Breast epithelium (tissue), 3 donors: ENCODE measurements around the gene GRIK3.

Source experiments
- POLR2A ChIP-seq: fragments of 450-650 bp; IDR thresholded peaks from one replicate; pipeline ENCODE4 v1.6.1; 2016; ENCODE audit warnings: antibody characterized with exemption, mild to moderate bottlenecking, moderate library complexity
- POLR2AphosphoS5 ChIP-seq, 3 donors: sonication (generic); formaldehyde crosslinking; IDR thresholded peaks; one replicate each; pipeline ENCODE4 v1.6.1; 2017; ENCODE audit warnings: antibody characterized with exemption in 3 of 3
- TF ChIP-seq, protein P1 (sequence below), 3 donors: fragments of 450-650 bp; IDR thresholded peaks; one replicate each; pipeline ENCODE4 v1.5.1; 2016 to 2017; ENCODE audit warnings: antibody characterized with exemption in 3 of 3, mild to moderate bottlenecking in 3 of 3, moderate library complexity in 3 of 3

DNA sequence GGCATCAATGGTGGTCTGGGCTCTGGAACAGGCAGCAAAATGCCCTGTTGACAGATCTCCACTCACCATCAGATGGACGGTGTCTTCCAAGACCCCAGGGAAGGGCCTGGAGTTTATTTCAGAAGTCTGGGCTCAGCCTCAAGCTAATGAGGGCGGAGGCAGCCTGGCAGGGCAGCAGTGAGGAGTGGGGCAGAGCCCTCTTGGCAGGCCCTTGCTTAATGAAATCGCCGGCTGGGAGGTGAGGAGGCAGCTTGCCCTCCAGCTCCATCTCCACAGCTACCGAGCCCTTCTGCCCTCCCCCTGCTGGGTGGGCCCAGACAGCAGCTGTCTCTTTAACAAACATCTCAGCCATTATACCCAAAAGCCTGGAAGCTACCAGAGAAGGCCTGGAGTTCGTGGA is 22.0 kb upstream of the GRIK3 start:
- TF ChIP-seq POLR2A (no peak), POLR2AphosphoS5 (IDR thresholded peaks at IDR 0.05) (no peak)
- TF ChIP-seq, protein P1, sequence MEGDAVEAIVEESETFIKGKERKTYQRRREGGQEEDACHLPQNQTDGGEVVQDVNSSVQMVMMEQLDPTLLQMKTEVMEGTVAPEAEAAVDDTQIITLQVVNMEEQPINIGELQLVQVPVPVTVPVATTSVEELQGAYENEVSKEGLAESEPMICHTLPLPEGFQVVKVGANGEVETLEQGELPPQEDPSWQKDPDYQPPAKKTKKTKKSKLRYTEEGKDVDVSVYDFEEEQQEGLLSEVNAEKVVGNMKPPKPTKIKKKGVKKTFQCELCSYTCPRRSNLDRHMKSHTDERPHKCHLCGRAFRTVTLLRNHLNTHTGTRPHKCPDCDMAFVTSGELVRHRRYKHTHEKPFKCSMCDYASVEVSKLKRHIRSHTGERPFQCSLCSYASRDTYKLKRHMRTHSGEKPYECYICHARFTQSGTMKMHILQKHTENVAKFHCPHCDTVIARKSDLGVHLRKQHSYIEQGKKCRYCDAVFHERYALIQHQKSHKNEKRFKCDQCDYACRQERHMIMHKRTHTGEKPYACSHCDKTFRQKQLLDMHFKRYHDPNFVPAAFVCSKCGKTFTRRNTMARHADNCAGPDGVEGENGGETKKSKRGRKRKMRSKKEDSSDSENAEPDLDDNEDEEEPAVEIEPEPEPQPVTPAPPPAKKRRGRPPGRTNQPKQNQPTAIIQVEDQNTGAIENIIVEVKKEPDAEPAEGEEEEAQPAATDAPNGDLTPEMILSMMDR (IDR thresholded peaks at IDR 0.05), result no peak
